BLaER1 (cell line): ENCODE data around the gene PSMB3.
A peak's percentile ranks its signal among the peaks of the same experiment; 100 is the strongest.

Experiments
- H3K27ac ChIP-seq: shearing (Covaris generic); formaldehyde crosslinking; 2 replicates; pipeline ENCODE4 v1.8.1; 2022
- H3K27me3 ChIP-seq: shearing (Covaris generic); formaldehyde crosslinking; 2 replicates; pipeline ENCODE4 v1.8.1; 2022
- H3K36me3 ChIP-seq: shearing (Covaris generic); formaldehyde crosslinking; 2 replicates; pipeline ENCODE4 v1.8.1; 2022
- H3K4me1 ChIP-seq: shearing (Covaris generic); formaldehyde crosslinking; 2 replicates; pipeline ENCODE4 v1.8.1; 2022
- H3K4me2 ChIP-seq: shearing (Covaris generic); formaldehyde crosslinking; 2 replicates; pipeline ENCODE4 v1.8.1; 2022
- H3K4me3 ChIP-seq: shearing (Covaris generic); formaldehyde crosslinking; 2 replicates; pipeline ENCODE4 v1.8.1; 2022
- H3K9ac ChIP-seq: shearing (Covaris generic); formaldehyde crosslinking; 2 replicates; pipeline ENCODE4 v1.8.1; 2022
- H3K9me3 ChIP-seq: shearing (Covaris generic); formaldehyde crosslinking; 2 replicates; pipeline ENCODE4 v1.8.1; 2022
- H4K20me1 ChIP-seq: shearing (Covaris generic); formaldehyde crosslinking; 2 replicates; pipeline ENCODE4 v1.8.1; 2022
- Cebpa-rat ChIP-seq: shearing (Covaris generic); IDR thresholded peaks from 2 replicates; pipeline ENCODE4 v1.8.1; 2022

Gene PSMB3

DNA sequence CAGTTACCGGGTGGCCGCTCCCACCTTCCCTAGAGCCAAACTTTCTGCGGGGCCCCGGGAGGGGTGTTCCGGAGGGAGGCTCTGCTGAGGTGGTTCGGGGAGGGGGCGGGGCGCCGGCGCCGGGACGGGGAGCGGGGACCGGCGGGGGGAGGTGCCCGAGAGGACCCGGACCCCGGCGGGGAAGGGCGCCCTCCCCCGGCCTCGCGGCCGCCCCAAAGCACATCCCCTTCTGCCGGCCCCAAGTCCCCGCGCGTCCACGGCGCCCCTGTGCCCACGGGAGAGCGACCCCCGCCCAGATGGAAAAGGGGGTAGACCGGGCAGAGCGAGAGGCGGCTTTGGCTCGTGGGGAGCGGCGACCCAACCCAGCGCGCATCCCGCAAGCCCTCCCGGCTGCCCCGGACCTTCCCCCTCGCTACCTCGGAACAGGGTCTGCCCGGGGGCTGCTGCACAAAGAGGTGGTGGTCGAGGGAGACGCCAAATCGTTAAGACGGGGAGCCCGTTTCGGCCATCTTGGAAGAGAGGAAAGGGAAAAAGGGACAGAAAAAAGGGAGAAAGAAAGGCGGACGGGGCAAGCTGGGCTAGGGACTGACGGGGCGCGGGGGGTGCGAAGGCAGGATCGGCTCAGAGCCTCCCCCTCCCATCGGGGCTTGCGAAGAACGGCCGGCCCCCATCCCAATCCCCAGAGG, 4.9 kb upstream of the PSMB3 start:
- TF ChIP-seq Cebpa-rat, result no peak
- peaks cover 31% of the 10 kb centered on the region for H4K20me1 ChIP-seq
- peak overlapping the region; percentile 78 for H3K9ac ChIP-seq
- H3K27ac ChIP-seq, result peak overlapping the region; percentile 65
- H3K36me3 ChIP-seq, result no peaks in the 10 kb centered on the region
- H3K4me1 ChIP-seq, result peaks cover 78% of the 10 kb centered on the region
- no peaks in the 10 kb centered on the region for H3K9me3 ChIP-seq
- H3K27me3 ChIP-seq, result peaks cover 44% of the 10 kb centered on the region
- H3K4me3 ChIP-seq, result peak overlapping the region; percentile 80
- H3K4me2 ChIP-seq, result peak overlapping the region; percentile 93

DNA sequence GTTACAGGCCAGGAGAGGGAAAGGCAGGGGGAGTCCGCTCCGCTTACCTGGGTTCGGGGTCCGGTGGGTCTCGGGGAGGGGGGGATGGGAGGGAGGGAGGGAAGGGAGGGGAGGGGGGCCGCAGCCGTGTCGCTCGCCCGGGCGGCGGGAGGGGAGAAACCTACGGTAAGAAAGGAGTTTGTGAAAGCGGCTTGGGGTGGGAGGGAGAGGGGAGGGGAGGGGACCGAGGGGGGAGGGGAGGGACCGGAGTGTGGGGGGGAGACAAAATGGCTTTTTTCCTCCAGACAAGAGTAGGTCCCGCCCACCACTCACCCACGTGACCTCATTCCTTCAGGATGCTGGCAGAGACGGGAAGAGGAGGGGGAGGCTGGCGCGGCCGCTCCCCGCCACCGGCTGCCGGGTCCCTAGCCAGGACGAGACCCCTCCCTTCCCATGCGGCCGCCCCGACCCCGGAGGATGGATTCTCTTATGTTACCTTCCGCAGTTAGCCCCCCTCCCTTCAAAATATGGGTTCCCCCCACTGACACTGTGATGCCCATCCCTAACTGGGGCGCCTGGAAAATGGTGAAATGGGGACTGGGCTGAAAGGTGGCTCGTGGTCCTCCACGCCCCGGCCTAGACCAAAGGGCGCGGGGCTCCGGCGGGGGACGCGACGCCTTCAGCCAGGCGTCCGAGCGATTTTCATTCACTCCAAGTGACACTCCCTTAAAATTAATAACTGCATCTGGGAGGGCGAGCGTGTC, 4.2 kb upstream of the PSMB3 start, which contains the start of gene PCGF2:
TSS of gene PCGF2 (minus strand) at position 188 of the 743 bp plus-strand sequence. CDS start 7,934 bp downstream, outside the sequence.
- H3K9me3 ChIP-seq, result no peaks in the 10 kb centered on the region
- peaks cover 44% of the 10 kb centered on the region for H3K27me3 ChIP-seq
- no peaks in the 10 kb centered on the region for H3K36me3 ChIP-seq
- peaks cover 74% of the 10 kb centered on the region for H3K4me1 ChIP-seq
- H3K4me2 ChIP-seq, result peak within 1 kb of the TSS; percentile 93
- peak within 1 kb of the TSS; percentile 78 for H3K9ac ChIP-seq
- H4K20me1 ChIP-seq, result peaks cover 35% of the 10 kb centered on the region
- no peak for TF ChIP-seq Cebpa-rat
- H3K4me3 ChIP-seq, result peak within 1 kb of the TSS; percentile 80
- peak within 1 kb of the TSS; percentile 65 for H3K27ac ChIP-seq

DNA sequence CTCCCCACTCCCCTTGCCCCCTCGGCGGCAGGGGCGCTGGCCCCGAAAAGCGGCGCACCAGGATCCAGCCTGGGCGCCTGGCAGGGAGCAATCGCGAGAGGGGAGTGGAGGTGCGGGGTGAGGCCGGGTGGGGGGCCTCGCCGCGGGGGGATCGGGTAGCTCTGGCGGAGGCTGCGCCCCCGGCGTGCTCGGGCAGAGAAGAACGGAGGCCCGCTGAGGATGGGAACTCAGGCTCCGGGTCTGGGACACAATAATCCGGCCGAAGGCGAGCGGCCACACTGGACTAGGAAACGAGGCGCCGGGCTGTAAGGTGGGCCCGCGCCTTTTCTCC, 3.7 kb upstream of the PSMB3 start:
- Histone ChIP-seq H3K4me2 (peak overlapping the region; percentile 83), H3K27ac (no peak overlapping the region), H3K4me1 (peaks cover 74% of the 10 kb centered on the region), H3K9me3 (no peaks in the 10 kb centered on the region), H3K9ac (0 out of 2 replicates have a peak overlapping the region, but pooled peaks have one; percentile 19), H3K4me3 (peak overlapping the region; percentile 64), H3K36me3 (peaks cover 3% of the 10 kb centered on the region), H4K20me1 (peaks cover 40% of the 10 kb centered on the region), H3K27me3 (peaks cover 44% of the 10 kb centered on the region)
- TF ChIP-seq Cebpa-rat, result no peak

DNA sequence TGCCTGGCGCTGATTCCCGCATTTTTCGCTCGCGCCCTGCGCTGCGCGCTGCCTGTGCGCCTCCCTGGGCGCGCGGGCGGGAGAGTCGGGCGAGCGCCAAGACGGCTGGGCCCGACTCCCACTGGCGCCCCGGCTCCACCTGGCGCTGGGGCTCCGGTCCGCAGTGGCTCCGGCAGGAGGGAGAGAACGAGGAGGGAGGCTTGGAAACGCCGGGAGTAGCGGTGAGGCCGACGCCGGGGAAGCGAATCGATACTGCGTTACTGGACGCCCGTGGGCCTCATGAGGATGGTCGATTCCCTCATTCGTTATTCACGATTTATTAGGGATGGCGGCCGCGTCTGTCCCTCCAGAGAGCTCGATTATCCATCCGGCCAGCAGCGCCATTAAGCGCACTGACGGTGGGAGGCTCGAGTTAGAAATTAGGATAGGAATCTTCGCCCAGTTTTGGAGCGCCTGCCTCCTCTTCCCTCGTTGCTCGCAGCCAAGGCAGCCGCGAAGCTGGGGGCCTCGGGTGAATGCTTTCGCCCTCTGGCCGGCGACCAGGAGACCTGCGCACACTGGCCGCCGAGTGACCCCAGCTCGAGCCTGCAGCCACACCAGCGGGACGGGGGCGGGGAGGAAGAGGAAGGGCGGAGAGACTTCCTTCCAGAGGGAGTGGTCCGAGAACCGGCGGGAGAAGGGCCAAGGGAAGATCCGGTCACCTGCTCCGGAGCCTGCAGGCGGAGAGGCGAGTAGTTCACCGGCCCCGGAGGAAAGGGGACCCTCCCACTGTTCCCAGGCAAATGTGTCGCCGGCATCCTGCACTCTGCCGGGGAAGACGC, 3.1 kb upstream of the PSMB3 start:
- no peaks in the 10 kb centered on the region for H3K9me3 ChIP-seq
- no peak overlapping the region for H3K27ac ChIP-seq
- H4K20me1 ChIP-seq, result peaks cover 45% of the 10 kb centered on the region
- H3K36me3 ChIP-seq, result peaks cover 9% of the 10 kb centered on the region
- peak overlapping the region; percentile 83 for H3K4me2 ChIP-seq
- peaks cover 74% of the 10 kb centered on the region for H3K4me1 ChIP-seq
- H3K4me3 ChIP-seq, result peak overlapping the region; percentile 64
- TF ChIP-seq Cebpa-rat, result no peak
- H3K9ac ChIP-seq, result 0 out of 2 replicates have a peak overlapping the region, but pooled peaks have one; percentile 19
- peaks cover 44% of the 10 kb centered on the region for H3K27me3 ChIP-seq

DNA sequence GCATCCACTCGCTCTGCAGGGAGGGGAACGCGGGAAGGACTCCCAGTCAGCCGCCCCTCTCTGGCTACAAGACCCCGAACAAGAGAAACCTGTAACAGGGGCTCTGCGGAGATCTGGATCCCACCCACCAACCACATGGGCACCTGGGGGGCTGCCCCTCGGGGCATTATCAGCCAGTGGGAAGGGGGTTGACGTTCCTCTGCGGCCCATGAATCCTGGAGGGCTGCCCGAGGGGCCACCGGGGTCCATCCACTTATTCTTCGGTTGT, 2.6 kb upstream of the PSMB3 start:
- H3K4me2 ChIP-seq, result peak overlapping the region; percentile 83
- peaks cover 50% of the 10 kb centered on the region for H4K20me1 ChIP-seq
- H3K9me3 ChIP-seq, result no peaks in the 10 kb centered on the region
- TF ChIP-seq Cebpa-rat, result no peak
- no peak overlapping the region for H3K9ac ChIP-seq
- H3K27ac ChIP-seq, result no peak overlapping the region
- H3K4me3 ChIP-seq, result peak overlapping the region; percentile 64
- H3K27me3 ChIP-seq, result peaks cover 44% of the 10 kb centered on the region
- H3K4me1 ChIP-seq, result peaks cover 71% of the 10 kb centered on the region
- H3K36me3 ChIP-seq, result peaks cover 14% of the 10 kb centered on the region

DNA sequence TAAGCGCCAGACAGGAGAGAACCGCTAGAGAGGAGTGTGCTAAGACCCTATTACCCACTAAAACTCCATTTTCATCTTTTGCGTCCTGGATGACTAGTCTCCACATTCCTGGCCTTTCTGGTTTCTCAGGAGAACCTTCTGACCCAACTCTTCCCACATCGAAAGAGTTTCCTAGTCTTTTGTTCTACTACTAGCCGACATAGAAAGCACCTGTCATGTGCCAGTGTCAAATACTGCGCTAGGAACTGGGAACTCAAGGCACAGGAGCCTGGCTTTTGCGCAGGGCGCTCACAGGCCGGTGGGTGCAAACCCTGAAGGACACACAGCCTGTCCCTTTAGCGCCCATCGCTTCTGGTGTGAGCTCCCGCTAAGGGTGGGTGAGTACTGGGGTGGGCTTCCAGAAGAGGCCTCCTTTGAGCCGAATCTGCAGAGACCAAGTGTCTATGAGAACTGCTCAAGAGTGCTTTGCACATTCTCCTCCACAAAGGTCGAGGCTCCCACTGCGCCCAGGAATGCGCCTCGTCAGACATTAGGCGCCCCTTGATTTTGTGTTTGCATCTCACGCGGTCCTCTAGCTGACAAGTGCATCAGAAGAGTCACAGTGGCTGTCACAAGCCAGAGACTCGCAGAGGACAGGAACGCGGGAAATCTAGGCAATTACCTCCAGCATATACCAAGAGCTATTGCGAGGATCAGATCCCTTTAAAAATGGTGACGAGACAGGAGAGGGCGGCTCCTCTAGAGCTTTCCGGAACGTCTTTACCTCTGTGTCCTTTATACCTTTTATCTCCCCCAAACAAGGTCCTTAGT, 2.0 kb upstream of the PSMB3 start:
- Histone ChIP-seq H3K9me3 (no peaks in the 10 kb centered on the region), H3K27ac (no peak overlapping the region), H3K4me1 (peaks cover 65% of the 10 kb centered on the region), H3K36me3 (peaks cover 19% of the 10 kb centered on the region), H4K20me1 (peaks cover 51% of the 10 kb centered on the region), H3K9ac (no peak overlapping the region), H3K27me3 (peaks cover 44% of the 10 kb centered on the region), H3K4me2 (peak overlapping the region; percentile 83), H3K4me3 (peak overlapping the region; percentile 94)
- TF ChIP-seq Cebpa-rat, result no peak

DNA sequence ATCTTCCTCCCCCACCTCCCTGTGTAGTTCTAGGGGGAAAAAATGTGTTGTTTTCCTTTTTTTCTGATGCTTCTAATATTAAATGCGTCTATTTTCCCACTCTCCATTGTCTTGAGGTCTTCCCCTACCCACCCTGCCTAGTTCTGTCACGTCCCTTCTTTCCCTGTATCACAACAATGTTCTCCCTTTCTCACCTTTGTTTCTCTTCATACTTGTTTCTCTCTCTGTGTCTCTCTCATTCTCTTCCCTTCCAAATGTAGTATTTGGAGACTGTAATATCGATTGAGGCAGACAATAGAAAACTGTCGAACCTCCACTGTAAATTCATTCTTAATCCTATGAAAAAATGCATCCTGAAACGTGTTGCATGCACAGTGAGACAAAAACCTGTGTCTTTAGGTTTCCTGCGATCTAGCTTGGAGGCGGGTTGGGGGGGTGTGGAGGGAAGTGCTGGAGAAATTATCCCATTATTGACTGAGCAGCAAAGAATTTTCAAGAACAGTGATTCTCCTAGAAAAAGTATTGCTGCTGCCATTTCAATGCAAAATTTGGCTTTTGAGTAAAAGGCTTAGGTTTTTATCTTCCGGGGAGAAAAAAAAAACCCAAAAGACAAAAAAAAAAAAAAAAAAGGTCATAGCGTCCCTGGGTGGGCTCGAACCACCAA, 1.3 kb upstream of the PSMB3 start:
- Histone ChIP-seq H3K9me3 (no peaks in the 10 kb centered on the region), H3K4me1 (peaks cover 58% of the 10 kb centered on the region), H3K4me2 (peak overlapping the region; percentile 83), H3K36me3 (peaks cover 27% of the 10 kb centered on the region), H3K4me3 (peak overlapping the region; percentile 94), H4K20me1 (peaks cover 51% of the 10 kb centered on the region), H3K27me3 (peaks cover 44% of the 10 kb centered on the region), H3K9ac (no peak overlapping the region), H3K27ac (no peak overlapping the region)
- TF ChIP-seq Cebpa-rat, result no peak

DNA sequence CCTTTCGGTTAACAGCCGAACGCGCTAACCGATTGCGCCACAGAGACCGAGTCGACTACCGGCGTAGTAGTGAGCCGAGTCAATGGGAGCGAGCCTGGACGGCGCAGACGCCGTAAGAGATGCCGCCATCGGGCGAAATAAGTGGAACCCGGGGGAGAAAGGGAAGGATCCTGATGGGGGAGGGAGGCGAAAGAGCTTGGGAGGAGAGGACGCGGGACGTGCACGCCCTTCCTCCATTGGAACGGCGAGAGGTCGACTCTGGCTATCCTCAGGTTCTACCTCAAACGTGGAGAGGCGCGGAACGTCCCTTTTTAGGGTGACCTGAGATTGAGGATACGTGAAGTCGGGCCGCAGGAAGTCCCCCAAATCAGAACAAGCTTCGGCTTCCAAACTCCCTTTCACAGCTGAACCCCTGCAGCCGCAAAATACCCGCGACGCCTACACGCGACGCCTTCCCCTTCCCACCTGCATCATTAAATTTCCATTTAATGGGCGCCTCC, 683 bp upstream of the PSMB3 start:
- Histone ChIP-seq H3K4me2 (peak overlapping the region; percentile 83), H3K4me1 (peaks cover 52% of the 10 kb centered on the region), H3K4me3 (peak overlapping the region; percentile 94), H3K9me3 (no peaks in the 10 kb centered on the region), H3K36me3 (peaks cover 33% of the 10 kb centered on the region), H3K9ac (peak overlapping the region; percentile 78), H3K27me3 (peaks cover 44% of the 10 kb centered on the region), H4K20me1 (peaks cover 51% of the 10 kb centered on the region), H3K27ac (peak overlapping the region; percentile 70)
- peak; percentile 85 for TF ChIP-seq Cebpa-rat
